Measurements from ENCODE around the gene TF. TPM values are rescaled to one million over a fixed set of nuclear protein-coding genes. Genes with fewer than 3 reads are reported as not detected.

The TF gene
- polyA plus RNA-seq, 1 experiment: 0.15 TPM

DNA sequence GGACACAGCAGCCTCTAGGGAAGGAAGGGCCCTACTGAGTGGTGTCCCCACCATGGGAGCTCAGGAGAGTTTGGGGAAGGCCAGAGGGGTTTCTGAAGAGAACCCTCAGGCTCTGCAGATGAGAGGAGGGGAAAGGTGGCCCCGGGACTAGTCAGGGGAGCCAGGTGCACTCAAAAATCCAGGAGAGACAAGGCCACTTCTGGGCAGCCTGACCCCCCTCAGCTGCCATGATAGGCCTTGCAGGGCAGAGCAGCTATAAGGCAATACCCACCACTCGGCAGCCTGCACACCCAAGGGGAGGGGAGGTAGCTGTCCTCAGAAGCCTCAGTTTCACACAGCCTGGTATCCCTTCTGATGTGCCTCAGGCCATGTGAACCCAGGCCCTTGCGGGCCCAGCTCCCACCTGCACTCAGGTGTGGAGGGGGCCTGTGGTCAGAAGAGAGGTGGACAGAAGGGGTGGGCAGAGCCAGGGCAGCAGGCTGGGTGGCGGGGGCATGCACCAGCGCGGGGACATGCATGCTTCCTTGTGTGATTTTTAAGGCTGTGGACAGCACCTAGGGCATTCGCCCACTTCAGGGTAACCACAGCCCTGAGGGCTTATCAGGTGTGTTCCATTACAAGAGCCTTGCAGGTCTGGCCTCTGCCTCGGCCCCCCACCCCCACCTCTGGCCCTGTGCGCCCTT is 94.0 kb downstream of the TF start:
- no peak overlapping the region for H3K4me3 ChIP-seq (ENCODE audit: low read depth, low read length)
- peaks cover 1% of the 10 kb centered on the region for H3K27me3 ChIP-seq (ENCODE audit: control insufficient read depth, insufficient read depth, low read length)
- DNase-seq (ENCODE audit: low read depth): no peak
- TF ChIP-seq, protein P1, sequence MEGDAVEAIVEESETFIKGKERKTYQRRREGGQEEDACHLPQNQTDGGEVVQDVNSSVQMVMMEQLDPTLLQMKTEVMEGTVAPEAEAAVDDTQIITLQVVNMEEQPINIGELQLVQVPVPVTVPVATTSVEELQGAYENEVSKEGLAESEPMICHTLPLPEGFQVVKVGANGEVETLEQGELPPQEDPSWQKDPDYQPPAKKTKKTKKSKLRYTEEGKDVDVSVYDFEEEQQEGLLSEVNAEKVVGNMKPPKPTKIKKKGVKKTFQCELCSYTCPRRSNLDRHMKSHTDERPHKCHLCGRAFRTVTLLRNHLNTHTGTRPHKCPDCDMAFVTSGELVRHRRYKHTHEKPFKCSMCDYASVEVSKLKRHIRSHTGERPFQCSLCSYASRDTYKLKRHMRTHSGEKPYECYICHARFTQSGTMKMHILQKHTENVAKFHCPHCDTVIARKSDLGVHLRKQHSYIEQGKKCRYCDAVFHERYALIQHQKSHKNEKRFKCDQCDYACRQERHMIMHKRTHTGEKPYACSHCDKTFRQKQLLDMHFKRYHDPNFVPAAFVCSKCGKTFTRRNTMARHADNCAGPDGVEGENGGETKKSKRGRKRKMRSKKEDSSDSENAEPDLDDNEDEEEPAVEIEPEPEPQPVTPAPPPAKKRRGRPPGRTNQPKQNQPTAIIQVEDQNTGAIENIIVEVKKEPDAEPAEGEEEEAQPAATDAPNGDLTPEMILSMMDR (IDR thresholded peaks at IDR 0.05; ENCODE audit: insufficient read depth, low read depth, low read length): no peak
- no peaks in the 10 kb centered on the region for H3K36me3 ChIP-seq (ENCODE audit: control insufficient read depth, insufficient read depth, low read length)
- ChIA-PET CTCF (interaction anchor here (1.1 kb wide), 1 partner anchor 88 kb away, joined by 3 read pairs; no protein-coding TSS in a partner anchor), POLR2A (no interaction called here)

DNA sequence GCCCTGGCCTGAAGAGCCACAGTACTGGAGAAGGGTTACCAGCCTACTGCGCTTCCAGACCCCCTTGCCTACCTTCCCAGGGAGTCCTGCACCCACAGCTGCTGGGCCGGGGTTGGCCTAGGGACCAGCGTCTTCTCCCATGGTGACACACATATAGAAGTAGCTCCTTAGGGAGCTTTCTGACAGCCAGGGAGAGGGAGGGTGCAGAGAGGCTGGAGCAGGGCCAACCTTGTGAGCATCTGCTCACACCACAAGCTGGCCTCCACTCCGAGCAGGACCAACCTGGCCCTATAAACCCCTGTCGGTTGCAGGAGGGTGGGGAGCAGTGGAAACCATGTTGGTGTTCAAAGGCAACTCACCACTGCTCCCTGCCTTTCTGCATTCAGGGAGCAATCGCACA is 94.6 kb downstream of the TF start:
- CTCF ChIA-PET: interaction anchor here (1.1 kb wide), 1 partner anchor 87 kb away, joined by 3 read pairs; no protein-coding TSS in a partner anchor

DNA sequence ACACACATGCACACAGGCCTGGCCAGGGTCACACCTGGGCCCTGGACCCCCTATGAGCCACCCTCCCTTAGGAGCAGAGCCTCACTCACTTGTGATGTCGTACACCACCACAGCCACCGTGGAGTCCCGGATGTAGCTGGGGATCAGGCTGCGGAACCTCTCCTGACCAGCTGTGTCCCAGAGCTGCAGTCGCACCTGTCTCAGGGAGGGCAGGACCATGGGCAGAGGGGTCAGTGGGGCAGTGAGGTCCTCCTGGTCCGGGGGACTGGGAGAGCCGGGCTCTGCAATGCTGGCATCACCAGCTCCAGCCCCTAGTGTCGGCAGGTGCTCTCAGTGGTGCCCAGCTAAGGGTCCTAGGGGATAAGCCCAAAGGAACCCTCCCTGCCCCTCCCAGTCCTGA is 95.0 kb downstream of the TF start:
- TF ChIP-seq, protein P1 (IDR thresholded peaks at IDR 0.05; ENCODE audit: insufficient read depth, low read depth, low read length): no peak
- CTCF ChIA-PET: interaction anchor here (1.1 kb wide), 1 partner anchor 87 kb away, joined by 3 read pairs; no protein-coding TSS in a partner anchor
- DNase-seq (ENCODE audit: low read depth): no peak
- peaks cover 1% of the 10 kb centered on the region; the same call in 1 of the 2 replicates for H3K27me3 ChIP-seq (ENCODE audit: control insufficient read depth, insufficient read depth, low read length)
- H3K36me3 ChIP-seq (ENCODE audit: control insufficient read depth, insufficient read depth, low read length): no peaks in the 10 kb centered on the region
- POLR2A ChIA-PET: no interaction called here
- H3K4me3 ChIP-seq (ENCODE audit: low read depth, low read length): no peak overlapping the region

More for the DNA sequence above, 94.6 kb downstream of the TF start:
- TF ChIP-seq, protein P1 (IDR thresholded peaks at IDR 0.05; ENCODE audit: insufficient read depth, low read depth, low read length): no peak
- Histone ChIP-seq H3K27me3 (ENCODE audit: control insufficient read depth, insufficient read depth, low read length) (peaks cover 1% of the 10 kb centered on the region), H3K36me3 (ENCODE audit: control insufficient read depth, insufficient read depth, low read length) (no peaks in the 10 kb centered on the region), H3K4me3 (ENCODE audit: low read depth, low read length) (no peak overlapping the region)
- POLR2A ChIA-PET: no interaction called here
- no peak for DNase-seq (ENCODE audit: low read depth)

- TF ChIP-seq, protein P1 (IDR thresholded peaks at IDR 0.05; ENCODE audit: insufficient read depth, low read depth, low read length): no peak
- Histone ChIP-seq H3K27me3 (ENCODE audit: control insufficient read depth, insufficient read depth, low read length) (no peaks in the 10 kb centered on the region; the same call in 1 of the 2 replicates), H3K36me3 (ENCODE audit: control insufficient read depth, insufficient read depth, low read length) (no peaks in the 10 kb centered on the region), H3K4me3 (ENCODE audit: low read depth, low read length) (no peak overlapping the region)
- POLR2A ChIA-PET: no interaction called here
- no peak for DNase-seq (ENCODE audit: low read depth)
- CTCF ChIA-PET: no interaction called here
Observed at GRCh38 chr3:133842158-133842557, 96.0 kb downstream of the TF start.

GRCh38 chr3:133843634-133844033 is 97.4 kb downstream of the TF start:
- DNase-seq (ENCODE audit: low read depth): peak; percentile 2
- Histone ChIP-seq H3K4me3 (ENCODE audit: low read depth, low read length) (no peak overlapping the region), H3K36me3 (ENCODE audit: control insufficient read depth, insufficient read depth, low read length) (no peaks in the 10 kb centered on the region), H3K27me3 (ENCODE audit: control insufficient read depth, insufficient read depth, low read length) (no peaks in the 10 kb centered on the region; the same call in 1 of the 2 replicates)
- ChIA-PET POLR2A (no interaction called here), CTCF (interaction anchor here (1.4 kb wide), 1 partner anchor 9 kb away, joined by 3 read pairs; no protein-coding TSS in a partner anchor)
- TF ChIP-seq, protein P1 (IDR thresholded peaks at IDR 0.05; ENCODE audit: insufficient read depth, low read depth, low read length): no peak
